Glutamatergic neuron (in vitro differentiated cells): ENCODE measurements around the gene CITED2. TPM values are rescaled to one million over a fixed set of nuclear protein-coding genes. Genes with fewer than 3 reads are reported as not detected.

ENCODE experiments used
- DNase-seq: peaks from one replicate; pipeline ENCODE4 v3.0.0; 2022
- H3K27ac Mint-ChIP-seq: one replicate; pipeline ENCODE4 v1.8.0; 2020; ENCODE audit warnings: mild to moderate bottlenecking, mixed read lengths, inconsistent platforms; ENCODE audit not compliant: unreplicated experiment
- H3K27me3 Mint-ChIP-seq: one replicate; pipeline ENCODE4 v1.8.0; 2020; ENCODE audit warnings: mild to moderate bottlenecking, moderate library complexity, mixed read lengths, inconsistent platforms; ENCODE audit not compliant: unreplicated experiment
- H3K36me3 Mint-ChIP-seq: one replicate; pipeline ENCODE4 v1.8.0; 2020; ENCODE audit warnings: mild to moderate bottlenecking, mixed read lengths, inconsistent platforms; ENCODE audit not compliant: unreplicated experiment
- H3K4me1 Mint-ChIP-seq: one replicate; pipeline ENCODE4 v1.8.0; 2020; ENCODE audit warnings: mild to moderate bottlenecking, low read depth, mixed read lengths, inconsistent platforms; ENCODE audit not compliant: unreplicated experiment
- H3K4me3 Mint-ChIP-seq: one replicate; pipeline ENCODE4 v1.8.0; 2020; ENCODE audit warnings: mild to moderate bottlenecking, mixed read lengths, inconsistent platforms; ENCODE audit not compliant: unreplicated experiment
- H3K9me3 Mint-ChIP-seq: one replicate; pipeline ENCODE4 v1.8.0; 2020; ENCODE audit warnings: mild to moderate bottlenecking, moderate library complexity, mixed read lengths, inconsistent platforms; ENCODE audit not compliant: unreplicated experiment
- total RNA-seq: library from RNA; stranded (reverse); fragmentation: NEBNext Ultra II Directional; extraction: Animal tissue kit (Norgen Biotek cat#: 25700); gene quantifications from one replicate; pipeline ENCODE4 v1.2.1, GENCODE V29; 2021; ENCODE audit not compliant: unreplicated experiment
- TF ChIP-seq, protein P1 (sequence below): fragments of 200-600 bp; sonication (generic); IDR thresholded peaks from one replicate; pipeline ENCODE4 v1.5.0; 2021; ENCODE audit not compliant: partially characterized antibody, unreplicated experiment

CITED2 gene
- total RNA-seq, 1 donor from 2014 or later: 66.5 TPM

DNA sequence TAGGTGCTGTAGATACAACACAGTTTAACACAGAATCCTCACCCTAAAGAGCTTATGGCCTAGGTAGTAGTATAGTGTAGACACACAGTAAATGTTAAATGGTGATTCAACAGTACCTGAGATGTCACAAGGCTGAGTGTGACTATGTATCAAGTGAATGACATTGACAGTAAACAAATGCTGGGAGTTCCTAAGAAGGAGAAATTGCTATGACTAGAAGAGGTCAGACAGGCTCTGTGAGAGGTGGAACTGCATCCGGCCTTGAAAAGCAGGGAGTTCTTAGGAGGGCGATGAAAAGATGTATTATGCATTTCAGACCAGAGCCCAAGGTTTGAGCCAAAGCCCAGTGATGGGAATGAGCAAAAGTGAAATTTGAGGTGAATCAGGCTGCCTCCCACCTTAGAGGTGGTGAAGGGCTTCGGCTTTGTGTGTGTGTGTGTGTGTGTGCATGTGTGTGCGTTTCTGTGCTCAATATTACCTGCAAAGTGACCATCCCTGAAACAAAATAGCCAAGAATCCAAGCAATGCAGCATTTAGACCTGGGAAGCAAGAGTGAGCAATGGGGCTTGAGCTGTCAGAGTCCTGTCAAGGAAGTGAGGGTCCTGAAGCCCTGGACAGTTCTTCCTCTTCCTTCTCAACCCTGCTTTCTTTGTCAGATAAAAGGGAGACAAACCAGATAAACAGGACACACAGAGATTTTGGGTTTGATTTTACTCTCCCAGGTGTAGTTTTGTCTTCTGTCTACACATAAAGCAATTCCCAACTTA is 32.3 kb upstream of the CITED2 start:
- Mint-ChIP-seq H3K27ac (no peak overlapping the region), H3K4me1 (no peaks in the 10 kb centered on the region), H3K4me3 (no peak overlapping the region), H3K36me3 (no peaks in the 10 kb centered on the region), H3K27me3 (no peaks in the 10 kb centered on the region), H3K9me3 (peaks cover 2% of the 10 kb centered on the region)
- TF ChIP-seq, protein P1, sequence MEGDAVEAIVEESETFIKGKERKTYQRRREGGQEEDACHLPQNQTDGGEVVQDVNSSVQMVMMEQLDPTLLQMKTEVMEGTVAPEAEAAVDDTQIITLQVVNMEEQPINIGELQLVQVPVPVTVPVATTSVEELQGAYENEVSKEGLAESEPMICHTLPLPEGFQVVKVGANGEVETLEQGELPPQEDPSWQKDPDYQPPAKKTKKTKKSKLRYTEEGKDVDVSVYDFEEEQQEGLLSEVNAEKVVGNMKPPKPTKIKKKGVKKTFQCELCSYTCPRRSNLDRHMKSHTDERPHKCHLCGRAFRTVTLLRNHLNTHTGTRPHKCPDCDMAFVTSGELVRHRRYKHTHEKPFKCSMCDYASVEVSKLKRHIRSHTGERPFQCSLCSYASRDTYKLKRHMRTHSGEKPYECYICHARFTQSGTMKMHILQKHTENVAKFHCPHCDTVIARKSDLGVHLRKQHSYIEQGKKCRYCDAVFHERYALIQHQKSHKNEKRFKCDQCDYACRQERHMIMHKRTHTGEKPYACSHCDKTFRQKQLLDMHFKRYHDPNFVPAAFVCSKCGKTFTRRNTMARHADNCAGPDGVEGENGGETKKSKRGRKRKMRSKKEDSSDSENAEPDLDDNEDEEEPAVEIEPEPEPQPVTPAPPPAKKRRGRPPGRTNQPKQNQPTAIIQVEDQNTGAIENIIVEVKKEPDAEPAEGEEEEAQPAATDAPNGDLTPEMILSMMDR: no peak
- DNase-seq: no peak

DNA sequence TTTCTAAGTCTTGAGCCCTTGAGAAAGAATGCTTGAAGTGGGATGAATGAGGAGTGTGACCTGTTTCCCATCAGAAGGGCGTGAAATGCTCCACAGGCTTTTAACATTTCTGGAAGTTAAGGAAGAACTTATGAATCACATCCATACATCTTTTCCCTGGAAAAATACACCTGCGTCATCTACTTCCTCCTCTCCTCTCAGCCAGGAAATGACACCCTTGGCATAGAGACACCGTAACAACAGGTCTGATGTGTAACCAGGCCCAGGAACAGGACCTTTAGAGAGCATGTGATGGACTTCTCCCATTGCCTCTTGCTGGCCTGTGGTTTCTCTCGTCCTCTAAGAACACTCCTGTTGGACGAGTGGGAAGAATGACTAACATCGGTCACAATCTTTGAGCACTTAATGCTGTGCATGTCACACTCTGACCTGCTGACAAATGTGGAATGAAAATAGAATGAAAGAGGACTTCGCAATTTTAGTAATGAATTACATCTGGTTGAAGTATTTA is 28.5 kb upstream of the CITED2 start:
- Mint-ChIP-seq H3K9me3 (peaks cover 1% of the 10 kb centered on the region), H3K4me3 (no peak overlapping the region), H3K27me3 (no peaks in the 10 kb centered on the region), H3K36me3 (no peaks in the 10 kb centered on the region), H3K27ac (no peak overlapping the region), H3K4me1 (no peaks in the 10 kb centered on the region)
- DNase-seq: no peak
- TF ChIP-seq, protein P1: no peak

DNA sequence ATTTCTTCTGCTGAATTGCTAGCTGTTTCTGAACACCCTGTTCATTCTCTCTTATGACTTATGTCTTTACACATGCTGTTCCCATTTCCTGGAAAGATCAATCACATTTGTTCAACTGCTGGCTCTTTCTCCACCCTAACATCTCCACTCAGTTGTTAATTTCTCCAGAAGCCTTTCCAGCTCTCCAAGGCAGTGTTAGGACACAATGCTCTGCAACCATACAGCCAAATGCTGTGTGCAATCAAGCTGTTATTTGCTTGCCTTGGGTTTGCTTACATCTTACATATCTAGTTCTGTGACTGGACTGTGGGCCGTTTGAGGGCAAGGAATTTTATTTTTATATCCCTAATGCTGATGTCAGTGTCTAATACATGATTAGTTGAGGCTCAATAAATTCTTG is 24.2 kb upstream of the CITED2 start:
- no peaks in the 10 kb centered on the region for H3K4me1 Mint-ChIP-seq
- no peak overlapping the region for H3K4me3 Mint-ChIP-seq
- DNase-seq: no peak
- H3K27ac Mint-ChIP-seq: no peak overlapping the region
- H3K9me3 Mint-ChIP-seq: peaks cover 1% of the 10 kb centered on the region
- no peaks in the 10 kb centered on the region for H3K27me3 Mint-ChIP-seq
- H3K36me3 Mint-ChIP-seq: no peaks in the 10 kb centered on the region
- TF ChIP-seq, protein P1: no peak

DNA sequence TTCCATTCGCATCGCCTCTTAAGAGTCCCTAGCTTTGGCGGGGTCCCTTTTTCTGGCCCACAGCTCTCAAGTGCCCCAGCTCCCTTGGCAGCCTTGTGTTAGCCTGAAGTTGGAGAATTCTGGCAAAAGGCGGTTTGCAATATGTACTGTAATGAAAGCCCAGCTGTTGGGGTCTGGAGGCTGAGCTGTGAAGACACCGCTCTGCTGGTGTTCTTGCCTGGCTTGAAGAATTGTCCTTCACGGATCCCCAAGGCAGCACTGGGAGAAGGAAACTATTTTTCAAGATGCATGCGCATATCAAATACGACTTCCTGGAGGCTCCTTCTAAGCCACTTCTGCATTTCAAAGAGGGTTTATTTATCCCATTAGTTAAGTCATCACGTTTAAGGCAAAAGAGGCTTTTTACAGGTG is 21.4 kb upstream of the CITED2 start:
- H3K4me3 Mint-ChIP-seq: no peak overlapping the region
- H3K27ac Mint-ChIP-seq: no peak overlapping the region
- H3K36me3 Mint-ChIP-seq: no peaks in the 10 kb centered on the region
- no peaks in the 10 kb centered on the region for H3K4me1 Mint-ChIP-seq
- DNase-seq: no peak
- H3K27me3 Mint-ChIP-seq: no peaks in the 10 kb centered on the region
- TF ChIP-seq, protein P1: no peak
- H3K9me3 Mint-ChIP-seq: no peaks in the 10 kb centered on the region

DNA sequence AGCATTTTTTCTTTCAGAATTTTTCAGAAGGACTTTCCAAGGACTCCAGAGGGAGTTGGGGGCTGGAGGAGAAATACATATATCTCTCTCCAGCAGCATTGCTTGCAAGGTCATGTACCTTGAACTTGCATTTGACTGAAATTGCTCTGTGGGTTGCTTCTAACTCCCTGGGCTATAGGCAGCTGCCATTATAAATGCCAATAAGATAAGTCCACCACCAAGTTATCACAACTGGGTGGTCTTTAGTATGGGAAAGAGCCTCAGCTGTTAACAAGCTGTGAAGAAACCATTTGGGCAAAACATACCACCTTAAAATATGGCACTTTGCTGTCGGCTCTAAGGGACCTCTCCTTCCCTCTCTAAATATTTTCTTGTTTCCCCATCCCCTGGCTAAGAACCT is 20.9 kb upstream of the CITED2 start:
- Mint-ChIP-seq H3K4me1 (no peaks in the 10 kb centered on the region), H3K36me3 (no peaks in the 10 kb centered on the region), H3K4me3 (no peak overlapping the region), H3K27me3 (no peaks in the 10 kb centered on the region), H3K9me3 (no peaks in the 10 kb centered on the region), H3K27ac (no peak overlapping the region)
- no peak for DNase-seq
- TF ChIP-seq, protein P1: no peak
